Measurements from ENCODE around the gene MEFV. TPM values are rescaled to one million over a fixed set of nuclear protein-coding genes. Genes with fewer than 3 reads are reported as not detected.

MEFV gene
- total RNA-seq, 1 donor from 2014 or later = 1.1 TPM

- no peak for DNase-seq (ENCODE audit: low spot score in 2 of 2)
- no peaks in the 10 kb centered on the region for H3K4me1 ChIP-seq
- no peak for TF ChIP-seq CTCF (IDR thresholded peaks at IDR 0.05)
- H3K4me3 ChIP-seq = no peak overlapping the region
- H3K27me3 ChIP-seq = peaks cover 37% of the 10 kb centered on the region
- intact Hi-C loops (cut with DNase I) = no loop called here
- no peaks in the 10 kb centered on the region for H3K36me3 ChIP-seq
- no peak overlapping the region for H3K27ac ChIP-seq
- no peaks in the 10 kb centered on the region for H3K9me3 ChIP-seq
Measured at GRCh38 chr16:3194792-3195191, 61.6 kb downstream of the MEFV start.

- no peak for TF ChIP-seq CTCF (IDR thresholded peaks at IDR 0.05)
- DNase-seq (ENCODE audit: low spot score in 2 of 2) = no peak
- H3K9me3 ChIP-seq = no peaks in the 10 kb centered on the region
- H3K36me3 ChIP-seq = no peaks in the 10 kb centered on the region
- intact Hi-C loops (cut with DNase I) = no loop called here
- peaks cover 0 to 4% of the 10 kb centered on the region in 2 donors for H3K4me1 ChIP-seq
- H3K27ac ChIP-seq = no peak overlapping the region
- peaks cover 40% of the 10 kb centered on the region for H3K27me3 ChIP-seq
- no peak overlapping the region for H3K4me3 ChIP-seq
Measured at GRCh38 chr16:3193221-3194212, 62.9 kb downstream of the MEFV start.

- no peak overlapping the region for H3K27ac ChIP-seq
- no peaks in the 10 kb centered on the region for H3K9me3 ChIP-seq
- DNase-seq (ENCODE audit: low spot score in 2 of 2) = no peak
- H3K4me1 ChIP-seq = peaks cover 0 to 4% of the 10 kb centered on the region in 2 donors
- H3K27me3 ChIP-seq = peaks cover 40% of the 10 kb centered on the region
- TF ChIP-seq CTCF (IDR thresholded peaks at IDR 0.05) = no peak
- no peaks in the 10 kb centered on the region for H3K36me3 ChIP-seq
- intact Hi-C loops (cut with DNase I) = no loop called here
- no peak overlapping the region for H3K4me3 ChIP-seq
Measured at GRCh38 chr16:3192476-3193019, 63.9 kb downstream of the MEFV start.

Other genes starting within 250 kb of the MEFV start
- not detected for gene CLDN9, start 243.7 kb downstream of the MEFV start, total RNA-seq
- gene CLDN6, start 238.4 kb downstream of the MEFV start, total RNA-seq = not detected
- 914 TPM for gene TNFRSF12A, start 236.3 kb downstream of the MEFV start, total RNA-seq
- 50.8 TPM for gene HCFC1R1, start 232.7 kb downstream of the MEFV start, total RNA-seq
- gene THOC6, start 232.6 kb downstream of the MEFV start, total RNA-seq = 32.6 TPM
- gene BICDL2, start 219.7 kb downstream of the MEFV start, total RNA-seq = not detected
- 0.21 TPM for gene MMP25, start 210.1 kb downstream of the MEFV start, total RNA-seq
- gene IL32, start 191.0 kb downstream of the MEFV start, total RNA-seq = 139 TPM
- gene ZSCAN10, start 157.3 kb downstream of the MEFV start, total RNA-seq = not detected
- 49.8 TPM for gene ZNF205, start 144.0 kb downstream of the MEFV start, total RNA-seq
- 25.3 TPM for gene ZNF213, start 121.6 kb downstream of the MEFV start, total RNA-seq
- not detected for gene OR1F1, start 68.4 kb downstream of the MEFV start, total RNA-seq
- 14.6 TPM for gene ZNF200, start 21.5 kb downstream of the MEFV start, total RNA-seq
- 61.8 TPM for gene ZNF263, start 26.9 kb upstream of the MEFV start, total RNA-seq
- gene TIGD7, start 48.8 kb upstream of the MEFV start, total RNA-seq = 1.6 TPM
- gene ZNF75A, start 48.9 kb upstream of the MEFV start, total RNA-seq = 8.3 TPM
- gene OR2C1, start 99.3 kb upstream of the MEFV start, total RNA-seq = not detected
- 4.2 TPM for gene ZSCAN32, start 144.4 kb upstream of the MEFV start, total RNA-seq
- 16.0 TPM for gene ZNF174, start 144.6 kb upstream of the MEFV start, total RNA-seq
- gene ZNF597, start 186.9 kb upstream of the MEFV start, total RNA-seq = 0.21 TPM
- 74.6 TPM for gene NAA60, start 187.0 kb upstream of the MEFV start, total RNA-seq
- not detected for gene C16orf90, start 238.9 kb upstream of the MEFV start, total RNA-seq
- 72.4 TPM for gene CLUAP1, start 244.4 kb upstream of the MEFV start, total RNA-seq

All from ascending aorta (tissue), 2 donors.